Transverse colon (tissue), 3 donors: Measurements from ENCODE around the gene CFAP46.

Source experiments
- CTCF ChIP-seq, 5 experiments: fragments of 200-600 bp in 3 of 5; fragments of 450-650 bp in 2 of 5; sonication (generic) in 3 of 5; IDR thresholded peaks; 1 replicate in 2 of 5; 2 replicates in 3 of 5; pipeline ENCODE4 v1.5.1; 2016 to 2017; ENCODE audit warnings: antibody characterized with exemption in 5 of 5, inconsistent platforms in 3 of 5, mild to moderate bottlenecking in 2 of 5, moderate library complexity in 1 of 5
- EP300 ChIP-seq: sonication (generic); formaldehyde crosslinking; IDR thresholded peaks from one replicate; pipeline ENCODE4 v1.6.1; 2017; ENCODE audit warnings: antibody characterized with exemption, low read depth
- POLR2A ChIP-seq: fragments of 450-650 bp; IDR thresholded peaks from one replicate; pipeline ENCODE4 v1.6.1; 2016; ENCODE audit warnings: antibody characterized with exemption, mild to moderate bottlenecking, moderate library complexity

DNA sequence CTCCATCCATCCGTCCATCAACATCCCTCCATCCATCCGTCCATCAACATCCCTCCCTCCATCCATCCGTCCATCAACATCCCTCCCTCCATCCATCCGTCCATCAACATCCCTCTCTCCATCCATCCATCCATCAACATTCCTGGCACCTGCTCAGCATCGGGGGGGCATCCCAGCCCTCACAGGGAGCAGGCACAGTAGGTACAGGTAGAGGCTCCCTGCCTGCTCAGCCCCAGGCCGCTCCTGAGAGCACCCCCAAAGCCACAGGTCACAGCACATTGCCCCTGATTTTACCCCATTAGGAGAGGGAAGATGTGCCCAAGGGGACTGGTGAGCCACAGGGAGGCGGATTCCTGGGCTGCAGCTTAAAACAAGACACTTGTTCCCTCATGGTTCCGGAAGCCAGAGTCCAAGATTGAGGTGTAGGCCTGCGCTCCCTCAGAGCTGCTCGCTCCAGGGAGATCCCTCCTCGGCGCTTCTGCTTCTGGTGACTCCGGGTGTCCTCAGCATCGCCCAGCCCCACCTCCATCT lies 21.1 kb upstream of the CFAP46 start:
- TF ChIP-seq CTCF (IDR thresholded peaks at IDR 0.05), result no peak
- no peak for TF ChIP-seq POLR2A
- TF ChIP-seq EP300, result no peak
